Measurements from ENCODE around the gene ATP6V1F. TPM values are rescaled to one million over a fixed set of nuclear protein-coding genes. Genes with fewer than 3 reads are reported as not detected.

ATP6V1F gene
- total RNA-seq, 4 donors from 2014 or later: 49.6 to 109 (median 86.6) TPM

- intact Hi-C loops (cut with DNase I): loop anchor here (10.0 kb wide), 1 partner anchor 131 kb away; the partner anchor contains the start of gene CALU
- DNase-seq: no peak
- Histone ChIP-seq H3K4me3 (replicated peaks in 1 of 3) (no peak overlapping the region), H3K36me3 (peaks cover 10 to 14% of the 10 kb centered on the region in 2 donors), H3K27me3 (no peaks in the 10 kb centered on the region), H3K9me3 (no peaks in the 10 kb centered on the region), H3K4me1 (peaks cover 21 to 24% of the 10 kb centered on the region in 2 donors), H3K27ac (no peak overlapping the region)
- no peak for TF ChIP-seq CTCF (IDR thresholded peaks at IDR 0.05)
- no peak for TF ChIP-seq POLR2A (IDR thresholded peaks at IDR 0.05)
- WGBS, 2 donors: 96% methylated on average over 20 to 25 of the region's 27 CpGs
Measured at GRCh38 chr7:128865996-128866877, 3.6 kb downstream of the ATP6V1F start.

- Histone ChIP-seq H3K27me3 (no peaks in the 10 kb centered on the region), H3K4me1 (peaks cover 21 to 24% of the 10 kb centered on the region in 2 donors), H3K4me3 (replicated peaks in 1 of 3) (no peak overlapping the region), H3K9me3 (no peaks in the 10 kb centered on the region), H3K36me3 (peaks cover 10 to 14% of the 10 kb centered on the region in 2 donors), H3K27ac (no peak overlapping the region)
- DNase-seq: no peak
- intact Hi-C loops (cut with DNase I): loop anchor here (10.0 kb wide), 1 partner anchor 132 kb away; the partner anchor contains the start of gene CALU
- WGBS, 2 donors: 89 to 91% methylated on average over 4 of the region's 4 CpGs
- TF ChIP-seq POLR2A (IDR thresholded peaks at IDR 0.05) (no peak), CTCF (IDR thresholded peaks at IDR 0.05) (no peak)
Measured at GRCh38 chr7:128867241-128867640, 4.6 kb downstream of the ATP6V1F start.

- peaks cover 10 to 14% of the 10 kb centered on the region in 2 donors for H3K36me3 ChIP-seq
- TF ChIP-seq POLR2A (IDR thresholded peaks at IDR 0.05): no peak
- TF ChIP-seq CTCF (IDR thresholded peaks at IDR 0.05): no peak
- H3K9me3 ChIP-seq: no peaks in the 10 kb centered on the region
- DNase-seq: no peak
- peaks cover 21 to 24% of the 10 kb centered on the region in 2 donors for H3K4me1 ChIP-seq
- WGBS, 2 donors: 84% methylated on average over 11 of the region's 11 CpGs
- H3K27ac ChIP-seq: no peak overlapping the region
- no peak overlapping the region for H3K4me3 ChIP-seq (replicated peaks in 1 of 3)
- H3K27me3 ChIP-seq: no peaks in the 10 kb centered on the region
- intact Hi-C loops (cut with DNase I): loop anchor here (10.0 kb wide), 1 partner anchor 133 kb away; the partner anchor contains the start of gene CALU
Measured at GRCh38 chr7:128867842-128868623, 5.4 kb downstream of the ATP6V1F start.

- intact Hi-C loops (cut with DNase I): loop anchor here (10.0 kb wide), 1 partner anchor 134 kb away; the partner anchor contains the start of gene CALU
- peak overlapping the region in 1 of 3 donors; percentile 55 for H3K4me3 ChIP-seq (replicated peaks in 1 of 3)
- H3K4me1 ChIP-seq: peaks cover 17 to 22% of the 10 kb centered on the region in 2 donors
Measured at GRCh38 chr7:128868624-128869137, 6.0 kb downstream of the ATP6V1F start.

More at GRCh38 chr7:128868624-128869137, 6.0 kb downstream of the ATP6V1F start:
- Histone ChIP-seq H3K27me3 (no peaks in the 10 kb centered on the region), H3K36me3 (peaks cover 10 to 14% of the 10 kb centered on the region in 2 donors), H3K9me3 (no peaks in the 10 kb centered on the region), H3K27ac (no peak overlapping the region)
- WGBS, 2 donors: 45 to 56% methylated on average over 13 of the region's 13 CpGs
- DNase-seq: no peak
- TF ChIP-seq CTCF (IDR thresholded peaks at IDR 0.05) (no peak), POLR2A (IDR thresholded peaks at IDR 0.05) (no peak)

Measured in thyroid gland (tissue), 4 donors.